Measurements from ENCODE around the gene NMNAT2.
A peak's percentile ranks its signal among the peaks of the same experiment; 100 is the strongest.

The NMNAT2 gene

GRCh38 chr1:183323849-183324683, 94.1 kb downstream of the NMNAT2 start:
- no peak for DNase-seq (ENCODE audit: low read depth)
- H3K4me3 ChIP-seq (ENCODE audit: low read depth, low read length), result no peak overlapping the region
- TF ChIP-seq CTCF (IDR thresholded peaks at IDR 0.05; ENCODE audit: control insufficient read depth, extremely low read depth, insufficient read depth), result no peak

- DNase-seq (ENCODE audit: low read depth), result no peak
- H3K4me3 ChIP-seq (ENCODE audit: low read depth, low read length), result no peak overlapping the region
- TF ChIP-seq CTCF (IDR thresholded peaks at IDR 0.05; ENCODE audit: control insufficient read depth, extremely low read depth, insufficient read depth), result no peak
Measured at GRCh38 chr1:183319606-183320005, 98.6 kb downstream of the NMNAT2 start.

GRCh38 chr1:183319051-183319450, 99.1 kb downstream of the NMNAT2 start:
- no peak overlapping the region for H3K4me3 ChIP-seq (ENCODE audit: low read depth, low read length)
- DNase-seq (ENCODE audit: low read depth), result no peak
- no peak for TF ChIP-seq CTCF (IDR thresholded peaks at IDR 0.05; ENCODE audit: control insufficient read depth, extremely low read depth, insufficient read depth)

- peak; percentile 28 for DNase-seq (ENCODE audit: low read depth)
- TF ChIP-seq CTCF (IDR thresholded peaks at IDR 0.05; ENCODE audit: control insufficient read depth, extremely low read depth, insufficient read depth), result peak; percentile 63
- no peak overlapping the region for H3K4me3 ChIP-seq (ENCODE audit: low read depth, low read length)
Measured at GRCh38 chr1:183318433-183318832, 99.7 kb downstream of the NMNAT2 start.

- DNase-seq (ENCODE audit: low read depth), result no peak
- TF ChIP-seq CTCF (IDR thresholded peaks at IDR 0.05; ENCODE audit: control insufficient read depth, extremely low read depth, insufficient read depth), result no peak
- H3K4me3 ChIP-seq (ENCODE audit: low read depth, low read length), result no peak overlapping the region
Measured at GRCh38 chr1:183315991-183316758, 102.0 kb downstream of the NMNAT2 start.

DNA sequence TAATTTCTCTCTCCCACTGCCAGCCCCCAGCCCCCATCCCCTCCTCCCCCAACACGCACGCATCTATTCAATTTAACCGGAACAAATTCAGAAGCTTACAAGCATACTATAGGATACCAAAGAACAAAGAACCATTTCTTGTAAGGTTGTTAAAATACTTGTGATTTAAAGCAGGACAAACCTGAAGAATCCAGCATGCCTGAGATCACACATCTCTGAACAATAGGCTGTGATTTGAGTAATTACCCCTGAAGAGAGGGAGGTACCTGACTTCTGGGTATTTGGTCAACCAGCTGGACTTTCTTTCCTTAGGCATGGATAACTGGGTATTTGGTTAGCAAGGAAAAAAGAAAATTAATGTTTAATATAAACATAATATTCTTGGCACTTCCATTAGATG, 105.1 kb downstream of the NMNAT2 start:
- DNase-seq (ENCODE audit: low read depth), result no peak
- no peak overlapping the region for H3K4me3 ChIP-seq (ENCODE audit: low read depth, low read length)
- TF ChIP-seq CTCF (IDR thresholded peaks at IDR 0.05; ENCODE audit: control insufficient read depth, extremely low read depth, insufficient read depth), result no peak
